PC-3 (cell line): ENCODE data around the gene PRKCE. TPM values are rescaled to one million over a fixed set of nuclear protein-coding genes. Genes with fewer than 3 reads are reported as not detected.
A peak's percentile ranks its signal among the peaks of the same experiment; 100 is the strongest.
"Not testable (repeated sequence)": the region's sequence is repeated elsewhere in the genome, so short reads cannot be mapped to it uniquely, and the experiment has no call there.

ENCODE experiments used
- ATAC-seq: fragments of 200-7000 bp; cut with Tn5 transposase; 2 replicates; pipeline ENCODE4 v1.9.1; 2020; ENCODE audit warnings: mild to moderate bottlenecking, moderate library complexity
- BruUV-seq: library from RNA; stranded (reverse); fragments of 400-500 nt; replicated peaks from 2 replicates; lab custom pipeline; 2021; lab: Mats Ljungman, UMichigan
- CTCF ChIA-PET: fragments of 300-600 bp; sonication (Branson Sonifier 250); formaldehyde crosslinking; loops from one replicate; lab custom pipeline; 2022; ENCODE audit warnings: antibody characterized with exemption; lab: Charles Lee
- POLR2A ChIA-PET: fragments of 300-600 bp; sonication (Branson Sonifier 250); formaldehyde crosslinking; loops from one replicate; lab custom pipeline; 2022; ENCODE audit warnings: antibody characterized with exemption; ENCODE audit not compliant: unreplicated experiment; lab: Charles Lee
- DNase-seq: peaks from one replicate; pipeline ENCODE4 v3.0.0-alpha.2; 2015
- H2AFZ ChIP-seq: fragments of 300-600 bp; sonication (generic); 2 replicates; pipeline ENCODE4 v1.6.0; 2016; ENCODE audit warnings: antibody characterized with exemption, low read length
- H3F3A ChIP-seq: fragments of 300-600 bp; sonication (generic); one replicate; pipeline ENCODE4 v1.6.0; 2017; ENCODE audit warnings: antibody characterized with exemption, low read length, control low read depth, mild to moderate bottlenecking; ENCODE audit not compliant: unreplicated experiment
- H3K27ac ChIP-seq: fragments of 300-600 bp; sonication (generic); 2 replicates; pipeline ENCODE4 v1.5.1; 2016; ENCODE audit warnings: mild to moderate bottlenecking, low read length
- H3K27me3 ChIP-seq: fragments of 300-600 bp; sonication (generic); 2 replicates; pipeline ENCODE4 v1.6.1; 2016; ENCODE audit warnings: low read length, mixed read lengths
- H3K36me3 ChIP-seq: fragments of 300-600 bp; sonication (generic); 2 replicates; pipeline ENCODE4 v1.6.1; 2016; ENCODE audit warnings: low read depth, mixed run types, low read length, mixed read lengths
- H3K4me1 ChIP-seq: fragments of 300-600 bp; sonication (generic); 2 replicates; pipeline ENCODE4 v1.5.1; 2016; ENCODE audit warnings: low read length; ENCODE audit not compliant: insufficient read depth
- H3K4me2 ChIP-seq: fragments of 300-600 bp; sonication (generic); 2 replicates; pipeline ENCODE4 v1.6.0; 2016; ENCODE audit warnings: low read length
- H3K4me3 ChIP-seq: fragments of 300-600 bp; sonication (generic); 2 replicates; pipeline ENCODE4 v1.5.1; 2016; ENCODE audit warnings: mild to moderate bottlenecking, low read length, mixed read lengths
- H3K79me2 ChIP-seq: fragments of 300-600 bp; sonication (generic); 2 replicates; pipeline ENCODE4 v1.6.1; 2017; ENCODE audit warnings: low read length, mixed read lengths
- H3K9ac ChIP-seq: fragments of 300-600 bp; sonication (generic); 2 replicates; pipeline ENCODE4 v1.6.0; 2016; ENCODE audit warnings: mild to moderate bottlenecking, low read length
- H3K9me2 ChIP-seq: fragments of 300-600 bp; sonication (generic); replicated peaks from 2 replicates; pipeline ENCODE4 v1.6.1; 2016; ENCODE audit warnings: mixed run types, low read length, mixed read lengths
- H3K9me3 ChIP-seq: fragments of 300-600 bp; sonication (generic); 2 replicates; pipeline ENCODE4 v1.6.1; 2016; ENCODE audit warnings: low read length, mixed read lengths
- H4K20me1 ChIP-seq: fragments of 300-600 bp; sonication (generic); 2 replicates; pipeline ENCODE4 v1.6.1; 2016; ENCODE audit warnings: low read length, mixed read lengths
- EZH2 ChIP-seq: fragments of 300-600 bp; sonication (generic); IDR thresholded peaks from one replicate; pipeline ENCODE4 v1.6.1; 2017; ENCODE audit warnings: antibody characterized with exemption, mild to moderate bottlenecking, low read length; ENCODE audit not compliant: unreplicated experiment
- EZH2phosphoT487 ChIP-seq: fragments of 300-600 bp; sonication (generic); IDR thresholded peaks from 2 replicates; pipeline ENCODE4 v1.6.1; 2018; ENCODE audit warnings: mild to moderate bottlenecking, antibody characterized with exemption, low read length, borderline replicate concordance
- intact Hi-C: fragments of 100-400 bp; cut with micrococcal nuclease; formaldehyde crosslinking; loops from 2 replicates; pipeline ENCODE4 v1.9.0; 2023
- total RNA-seq: library from RNA; depleted of rRNA; stranded (reverse); fragments of >200 nt; gene quantifications from 2 replicates; pipeline ENCODE4 v1.2.3, GENCODE V29; 2014
- TF ChIP-seq, protein P1 (sequence below): fragments of 300-600 bp; sonication (generic); conservative IDR thresholded peaks from 2 replicates; pipeline ENCODE4 v1.5.1; 2017; ENCODE audit warnings: antibody characterized with exemption, low read depth, mild to moderate bottlenecking, low read length

The PRKCE gene
- total RNA-seq, 1 experiment from 2014 or later: 7.0 TPM

DNA sequence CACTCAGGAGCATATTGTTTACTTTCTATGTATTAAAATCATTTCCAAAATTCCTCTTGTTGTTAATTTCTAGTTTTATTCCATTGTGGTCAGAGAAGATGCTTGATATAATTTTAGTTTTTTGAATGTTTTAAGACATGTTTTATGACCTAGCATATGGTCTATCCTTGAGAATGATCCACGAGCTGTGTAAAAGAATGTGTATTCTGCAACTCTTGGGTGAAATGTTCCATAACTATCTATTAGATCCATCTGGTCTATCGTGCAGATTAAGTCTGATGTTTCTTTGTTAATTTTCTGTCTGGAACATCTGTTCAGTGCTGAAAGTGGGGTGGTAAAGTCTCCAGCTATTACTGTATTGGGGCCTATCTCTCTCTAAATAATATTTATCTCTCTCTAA, 562.4 kb downstream of the PRKCE start:
- H3K27me3 ChIP-seq: no peaks in the 10 kb centered on the region
- TF ChIP-seq, protein P1, sequence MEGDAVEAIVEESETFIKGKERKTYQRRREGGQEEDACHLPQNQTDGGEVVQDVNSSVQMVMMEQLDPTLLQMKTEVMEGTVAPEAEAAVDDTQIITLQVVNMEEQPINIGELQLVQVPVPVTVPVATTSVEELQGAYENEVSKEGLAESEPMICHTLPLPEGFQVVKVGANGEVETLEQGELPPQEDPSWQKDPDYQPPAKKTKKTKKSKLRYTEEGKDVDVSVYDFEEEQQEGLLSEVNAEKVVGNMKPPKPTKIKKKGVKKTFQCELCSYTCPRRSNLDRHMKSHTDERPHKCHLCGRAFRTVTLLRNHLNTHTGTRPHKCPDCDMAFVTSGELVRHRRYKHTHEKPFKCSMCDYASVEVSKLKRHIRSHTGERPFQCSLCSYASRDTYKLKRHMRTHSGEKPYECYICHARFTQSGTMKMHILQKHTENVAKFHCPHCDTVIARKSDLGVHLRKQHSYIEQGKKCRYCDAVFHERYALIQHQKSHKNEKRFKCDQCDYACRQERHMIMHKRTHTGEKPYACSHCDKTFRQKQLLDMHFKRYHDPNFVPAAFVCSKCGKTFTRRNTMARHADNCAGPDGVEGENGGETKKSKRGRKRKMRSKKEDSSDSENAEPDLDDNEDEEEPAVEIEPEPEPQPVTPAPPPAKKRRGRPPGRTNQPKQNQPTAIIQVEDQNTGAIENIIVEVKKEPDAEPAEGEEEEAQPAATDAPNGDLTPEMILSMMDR: no peak
- TF ChIP-seq EZH2phosphoT487 (no peak), EZH2 (no peak)
- intact Hi-C loops: no loop called here
- no peak overlapping the region for H3K27ac ChIP-seq
- CTCF ChIA-PET: no interaction called here
- peaks cover 9% of the 10 kb centered on the region for H3K4me1 ChIP-seq
- DNase-seq (no peak), ATAC-seq (no peak)
- H3K4me3 ChIP-seq: no peak overlapping the region
- no peak overlapping the region for H3K4me2 ChIP-seq
- H3K79me2 ChIP-seq: no peaks in the 10 kb centered on the region
- POLR2A ChIA-PET: no interaction called here
- no peaks in the 10 kb centered on the region for H3K36me3 ChIP-seq
- no peaks in the 10 kb centered on the region for H4K20me1 ChIP-seq
- no peak overlapping the region for H2AFZ ChIP-seq
- H3K9me3 ChIP-seq: peaks cover 11% of the 10 kb centered on the region; the same call in 1 of the 2 replicates
- no peaks in the 10 kb centered on the region for H3F3A ChIP-seq
- H3K9ac ChIP-seq: no peak overlapping the region
- BruUV-seq: no TSS peak
- no peaks in the 10 kb centered on the region for H3K9me2 ChIP-seq

DNA sequence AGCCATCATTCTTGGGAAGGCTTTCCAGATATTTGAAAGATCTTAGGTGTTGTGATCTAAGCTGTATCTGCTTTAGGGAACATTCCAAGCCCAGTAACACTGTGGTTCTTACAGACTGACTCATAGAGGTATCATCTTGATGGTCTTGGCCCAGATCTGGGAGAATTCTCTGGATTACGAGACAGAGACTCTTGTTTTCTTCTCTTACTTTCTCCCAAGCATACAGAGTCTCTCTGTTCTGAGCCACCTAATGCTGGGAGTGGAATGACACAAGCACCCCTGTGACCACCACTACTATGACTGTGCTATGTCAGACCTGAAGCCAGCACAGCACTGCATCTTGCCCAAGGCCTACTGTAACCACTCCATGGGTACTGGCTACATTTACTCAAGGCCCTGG, 564.7 kb downstream of the PRKCE start:
- H3K79me2 ChIP-seq: no peaks in the 10 kb centered on the region
- intact Hi-C loops: no loop called here
- H2AFZ ChIP-seq: no peak overlapping the region
- no peak overlapping the region for H3K4me3 ChIP-seq
- ATAC-seq (peak; percentile 55), DNase-seq (peak; percentile 65)
- no peaks in the 10 kb centered on the region for H3K36me3 ChIP-seq
- H3K27ac ChIP-seq: peak overlapping the region; percentile 57
- ChIA-PET POLR2A (no interaction called here), CTCF (no interaction called here)
- H3K4me1 ChIP-seq: peaks cover 9% of the 10 kb centered on the region
- no peak overlapping the region for H3K9ac ChIP-seq
- no peaks in the 10 kb centered on the region for H3F3A ChIP-seq
- H3K9me3 ChIP-seq: peaks cover 11% of the 10 kb centered on the region; the same call in 1 of the 2 replicates
- H3K4me2 ChIP-seq: no peak overlapping the region
- BruUV-seq: no TSS peak
- no peaks in the 10 kb centered on the region for H3K9me2 ChIP-seq
- no peaks in the 10 kb centered on the region for H3K27me3 ChIP-seq
- H4K20me1 ChIP-seq: no peaks in the 10 kb centered on the region
- TF ChIP-seq EZH2phosphoT487 (no peak), EZH2 (no peak)
- TF ChIP-seq, protein P1: no peak

DNA sequence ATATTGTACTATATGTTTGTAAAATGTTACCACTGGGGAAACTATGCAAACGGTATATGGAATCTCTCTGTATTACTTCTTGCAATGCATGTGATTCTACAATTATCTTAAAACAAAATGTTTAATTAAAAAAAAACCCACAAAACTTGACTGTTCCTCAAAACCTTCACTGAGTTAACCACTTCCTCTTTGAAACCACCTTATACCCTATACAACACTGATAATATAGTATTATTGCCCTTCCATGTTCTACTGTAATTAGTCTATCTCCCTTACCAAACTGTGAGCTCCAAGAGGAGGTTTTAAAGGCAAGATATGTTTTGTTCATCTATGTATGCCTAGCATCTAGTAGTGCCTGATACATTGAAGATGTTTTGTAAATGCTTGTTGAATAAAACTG, 572.0 kb downstream of the PRKCE start:
- H3K27ac ChIP-seq, ATAC-seq: not testable (repeated sequence)

More for the DNA sequence above, 572.0 kb downstream of the PRKCE start:
- CTCF ChIA-PET, H3K9me3 ChIP-seq, H3K9ac ChIP-seq, H3K4me3 ChIP-seq, intact Hi-C loops, H3K79me2 ChIP-seq, H4K20me1 ChIP-seq, H3K27me3 ChIP-seq, H3K9me2 ChIP-seq, POLR2A ChIA-PET, H3K4me2 ChIP-seq, DNase-seq, H3K36me3 ChIP-seq, H3F3A ChIP-seq, H2AFZ ChIP-seq, BruUV-seq: not testable (repeated sequence)
- peaks cover 21% of the 10 kb centered on the region for H3K4me1 ChIP-seq
